Activated T-helper 1 cell treated with anti-CD3 and anti-CD28 coated beads, Interleukin-2, amount 50 U/mL, for 16 hours (primary cell): ENCODE measurements around the gene STAM2.

ENCODE experiments used
- DNase-seq, 2 donors: peaks; one replicate each; pipeline ENCODE4 v3.0.0-alpha.2; 2020; ENCODE audit warnings: low read depth in 1 of 2, low spot score in 1 of 2

The STAM2 gene

GRCh38 chr2:152075461-152076050, 100.0 kb downstream of the STAM2 start:
- DNase-seq: no peak

GRCh38 chr2:152072011-152072410, 103.6 kb downstream of the STAM2 start:
- no peak for DNase-seq

DNA sequence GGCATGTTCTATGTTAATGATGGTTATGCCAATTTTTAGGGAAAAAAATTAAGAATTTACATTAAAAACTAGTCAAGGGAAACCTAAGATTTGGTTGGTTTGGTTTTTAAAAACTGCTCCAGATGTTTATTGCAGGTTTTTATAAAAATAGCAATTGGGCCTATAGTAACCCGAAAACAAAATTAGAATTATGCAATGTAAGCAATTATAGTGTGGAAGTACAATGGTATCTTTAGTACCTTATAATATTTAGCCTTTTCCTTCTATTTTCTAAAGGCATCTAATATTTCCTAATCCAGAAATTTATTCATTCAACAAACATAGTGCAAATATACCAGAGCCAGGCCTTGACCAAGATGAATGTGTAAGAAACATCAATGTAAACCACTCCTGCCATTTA, 104.0 kb downstream of the STAM2 start:
- no peak for DNase-seq

DNA sequence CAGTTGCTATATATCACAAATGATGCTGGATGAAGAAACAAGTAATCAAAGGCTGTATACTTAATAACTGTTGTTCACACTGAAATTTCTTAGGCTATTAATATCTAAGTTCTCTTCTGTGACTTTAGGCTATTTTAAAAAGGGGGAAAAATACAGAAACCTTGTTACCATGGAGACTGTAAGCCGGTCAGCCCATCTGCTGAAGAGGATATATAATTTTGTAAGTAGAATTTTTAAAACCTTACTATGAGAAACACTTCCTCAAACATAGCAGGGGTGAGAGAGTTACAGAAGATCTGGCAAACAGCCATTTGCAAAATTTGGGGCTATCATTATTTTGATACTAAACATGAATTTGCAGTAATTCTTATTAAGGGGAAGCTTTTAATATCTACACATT, 104.5 kb downstream of the STAM2 start:
- DNase-seq: no peak

DNA sequence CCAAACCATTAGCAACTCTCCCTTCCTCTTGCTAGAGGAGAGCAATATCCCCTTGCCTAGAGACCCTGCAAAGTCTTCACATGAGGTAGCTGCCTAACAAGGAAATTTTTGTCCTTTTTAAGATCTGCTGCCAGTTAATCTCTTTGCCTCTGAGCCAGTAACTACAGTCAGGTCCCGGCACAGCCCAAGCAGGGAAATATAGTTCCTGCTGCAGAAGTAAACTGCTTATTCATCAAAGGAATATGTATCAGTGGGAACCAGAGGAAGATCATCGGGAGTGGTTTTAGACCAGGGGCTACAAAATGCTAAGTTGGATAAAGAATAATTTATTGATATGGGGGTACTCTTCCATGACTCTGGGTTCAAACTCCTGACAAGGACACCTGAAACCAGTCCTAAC, 107.3 kb downstream of the STAM2 start:
- DNase-seq: no peak

DNA sequence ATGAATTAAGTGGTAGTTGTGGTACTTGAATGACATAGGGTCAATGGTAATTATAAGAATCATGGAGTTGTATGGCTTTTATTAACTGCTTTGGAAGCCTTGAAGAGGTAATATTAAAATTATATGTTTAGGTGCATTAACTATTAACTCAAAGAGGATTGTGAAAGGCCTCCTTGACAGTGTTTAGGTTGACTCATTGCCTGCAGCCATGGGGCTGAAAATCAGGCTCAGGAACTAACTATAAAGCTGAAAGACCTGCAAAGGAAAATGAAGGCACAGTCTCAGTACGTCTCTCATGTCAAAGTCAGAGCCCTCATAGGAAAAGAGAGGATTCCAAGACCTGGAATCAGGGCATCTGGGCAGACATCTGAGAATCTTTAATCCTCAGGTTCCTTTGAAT, 107.7 kb downstream of the STAM2 start:
- no peak for DNase-seq
